ENCODE measurements around the gene PKN3.
A peak's percentile ranks its signal among the peaks of the same experiment; 100 is the strongest.

DNA sequence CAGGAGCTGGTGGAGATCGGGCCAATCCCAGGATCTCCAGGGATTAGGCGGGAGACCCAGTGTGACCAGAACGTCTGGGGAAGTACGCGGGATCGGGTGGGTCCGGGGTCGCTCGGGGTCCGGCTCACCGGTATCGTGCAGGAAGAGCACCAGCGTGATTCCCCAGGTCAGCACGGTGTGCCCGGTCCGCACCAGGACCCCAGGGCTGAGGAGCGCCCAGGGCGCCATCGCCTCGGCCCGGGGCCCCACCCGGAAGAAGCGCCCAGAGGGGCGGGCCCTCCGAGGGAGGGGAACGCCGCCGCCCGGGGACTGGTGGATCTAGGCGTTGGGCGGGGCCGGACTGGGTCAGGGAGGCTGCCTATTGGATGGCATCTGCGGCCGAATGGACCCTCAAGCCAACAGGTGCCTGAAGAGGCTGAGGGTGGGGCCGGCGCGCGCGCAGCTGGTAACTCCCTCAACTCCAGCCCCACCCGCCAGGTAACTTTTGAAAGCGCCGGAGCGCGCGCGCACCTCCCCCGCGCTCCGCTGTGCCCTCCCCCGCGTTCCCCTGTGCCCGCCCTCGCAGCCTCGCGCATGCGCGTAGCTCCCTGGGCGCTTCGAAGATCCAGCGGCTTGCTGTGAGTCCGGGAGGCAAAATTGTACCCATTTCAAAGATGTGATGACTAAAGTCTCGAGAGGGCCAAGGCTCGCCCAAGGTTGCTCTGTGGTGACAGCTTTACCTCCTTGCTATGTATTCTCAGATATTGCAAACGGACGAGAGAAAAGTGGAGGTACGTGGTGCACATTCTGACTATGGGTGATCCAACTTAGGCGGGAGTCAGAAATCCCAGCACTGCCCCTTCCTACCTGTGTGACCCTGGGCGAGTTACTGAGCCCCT, 21.8 kb downstream of the PKN3 start, which contains the start of gene ZDHHC12:
- TF ChIP-seq, protein P1, sequence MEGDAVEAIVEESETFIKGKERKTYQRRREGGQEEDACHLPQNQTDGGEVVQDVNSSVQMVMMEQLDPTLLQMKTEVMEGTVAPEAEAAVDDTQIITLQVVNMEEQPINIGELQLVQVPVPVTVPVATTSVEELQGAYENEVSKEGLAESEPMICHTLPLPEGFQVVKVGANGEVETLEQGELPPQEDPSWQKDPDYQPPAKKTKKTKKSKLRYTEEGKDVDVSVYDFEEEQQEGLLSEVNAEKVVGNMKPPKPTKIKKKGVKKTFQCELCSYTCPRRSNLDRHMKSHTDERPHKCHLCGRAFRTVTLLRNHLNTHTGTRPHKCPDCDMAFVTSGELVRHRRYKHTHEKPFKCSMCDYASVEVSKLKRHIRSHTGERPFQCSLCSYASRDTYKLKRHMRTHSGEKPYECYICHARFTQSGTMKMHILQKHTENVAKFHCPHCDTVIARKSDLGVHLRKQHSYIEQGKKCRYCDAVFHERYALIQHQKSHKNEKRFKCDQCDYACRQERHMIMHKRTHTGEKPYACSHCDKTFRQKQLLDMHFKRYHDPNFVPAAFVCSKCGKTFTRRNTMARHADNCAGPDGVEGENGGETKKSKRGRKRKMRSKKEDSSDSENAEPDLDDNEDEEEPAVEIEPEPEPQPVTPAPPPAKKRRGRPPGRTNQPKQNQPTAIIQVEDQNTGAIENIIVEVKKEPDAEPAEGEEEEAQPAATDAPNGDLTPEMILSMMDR (IDR thresholded peaks at IDR 0.05; ENCODE audit: low read depth, low read length, missing input control) = no peak
- TF ChIP-seq, protein P2, sequence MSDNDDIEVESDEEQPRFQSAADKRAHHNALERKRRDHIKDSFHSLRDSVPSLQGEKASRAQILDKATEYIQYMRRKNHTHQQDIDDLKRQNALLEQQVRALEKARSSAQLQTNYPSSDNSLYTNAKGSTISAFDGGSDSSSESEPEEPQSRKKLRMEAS (IDR thresholded peaks at IDR 0.05) = no peak
- peak in 1 of 2 donors; percentile 39 for TF ChIP-seq GABPA (IDR thresholded peaks at IDR 0.05 in 1 of 2, conservative IDR thresholded peaks at IDR 0.05 in 1 of 2)
- no peak for TF ChIP-seq TAF1 (conservative IDR thresholded peaks at IDR 0.05)
- TF ChIP-seq RAD21 (IDR thresholded peaks at IDR 0.05) = no peak
- TF ChIP-seq, protein P3, sequence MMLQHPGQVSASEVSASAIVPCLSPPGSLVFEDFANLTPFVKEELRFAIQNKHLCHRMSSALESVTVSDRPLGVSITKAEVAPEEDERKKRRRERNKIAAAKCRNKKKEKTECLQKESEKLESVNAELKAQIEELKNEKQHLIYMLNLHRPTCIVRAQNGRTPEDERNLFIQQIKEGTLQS (IDR thresholded peaks at IDR 0.05) = no peak
- no peak for TF ChIP-seq RXRA (IDR thresholded peaks at IDR 0.05)
- TF ChIP-seq EGR1 (IDR thresholded peaks at IDR 0.05; ENCODE audit: low read depth in 2 of 2) = peak; percentile 88 to 95

Measured in liver (tissue), 3 donors.